Activated CD4-positive, alpha-beta memory T cell treated with anti-CD3 and anti-CD28 coated beads, Interleukin-2, amount 10 ng/mL, durations not matched to agents 7 days and 5 days (primary cell): ENCODE results near the gene VPS51. TPM values are rescaled to one million over a fixed set of nuclear protein-coding genes. Genes with fewer than 3 reads are reported as not detected.
"Not testable (repeated sequence)": the region's sequence is repeated elsewhere in the genome, so short reads cannot be mapped to it uniquely, and the experiment has no call there.

ENCODE experiments used
- CTCF ChIA-PET: fragments of 350-600 bp; sonication (Branson Sonifier 250); formaldehyde crosslinking; loops from one replicate; lab custom pipeline; 2021; ENCODE audit warnings: antibody characterized with exemption, inconsistent platforms; lab: Charles Lee
- POLR2A ChIA-PET: fragments of 350-600 bp; sonication (Branson Sonifier 250); formaldehyde crosslinking; loops from one replicate; lab custom pipeline; 2021; ENCODE audit warnings: antibody characterized with exemption; lab: Charles Lee
- DNase-seq: peaks from one replicate; pipeline ENCODE4 v3.0.0-alpha.2; 2020
- H3K27ac Mint-ChIP-seq: one replicate; pipeline ENCODE4 v1.8.0; 2021; ENCODE audit warnings: mild to moderate bottlenecking, mixed read lengths
- H3K27me3 Mint-ChIP-seq: one replicate; pipeline ENCODE4 v1.8.0; 2021; ENCODE audit warnings: mixed read lengths
- H3K36me3 Mint-ChIP-seq: one replicate; pipeline ENCODE4 v1.8.0; 2021; ENCODE audit warnings: low read depth, mixed read lengths
- H3K4me1 Mint-ChIP-seq: one replicate; pipeline ENCODE4 v1.8.0; 2021; ENCODE audit warnings: mixed read lengths
- H3K4me3 Mint-ChIP-seq: one replicate; pipeline ENCODE4 v1.8.0; 2021; ENCODE audit warnings: mild to moderate bottlenecking, mixed read lengths
- H3K9me3 Mint-ChIP-seq: one replicate; pipeline ENCODE4 v1.8.0; 2021; ENCODE audit warnings: mixed read lengths
- total RNA-seq, 2 experiments: library from RNA; stranded (reverse); gene quantifications; one replicate each; pipeline ENCODE4 v1.2.3, GENCODE V29; 2021

The VPS51 gene
- total RNA-seq, 2 experiments from 2014 or later = 117 to 123 TPM

GRCh38 chr11:65118097-65118837 lies 22.3 kb downstream of the VPS51 start:
- Mint-ChIP-seq H3K4me1 (peaks cover 71% of the 10 kb centered on the region), H3K27me3 (no peaks in the 10 kb centered on the region), H3K9me3 (no peaks in the 10 kb centered on the region), H3K4me3 (peak overlapping the region; percentile 90), H3K36me3 (peaks cover 56% of the 10 kb centered on the region), H3K27ac (peak overlapping the region; percentile 95)
- POLR2A ChIA-PET = interaction anchor here (0.8 to 4.7 kb wide), 20 partner anchors 8 to 454 kb away, joined by 3 to 49 read pairs (median 6); partner anchors contain the start of genes ARL2, CAPN1, CDCA5 and FAM89B
- CTCF ChIA-PET = interaction anchor here (0.7 to 3.3 kb wide), 7 partner anchors 16 to 381 kb away, joined by 3 to 17 read pairs (median 4); partner anchors contain the start of genes ARL2, MALAT1, SF1 and SNX15
- DNase-seq = no peak

GRCh38 chr11:65118891-65119669 lies 23.1 kb downstream of the VPS51 start:
- H3K9me3 Mint-ChIP-seq, H3K27me3 Mint-ChIP-seq, H3K4me3 Mint-ChIP-seq, DNase-seq: not testable (repeated sequence)
- POLR2A ChIA-PET = interaction anchor here (0.6 to 8.3 kb wide), 13 partner anchors 9 to 382 kb away, joined by 3 to 157 read pairs (median 10); partner anchors contain the start of genes ARL2, CAPN1, CDCA5 and POLA2
- Mint-ChIP-seq H3K36me3 (peaks cover 57% of the 10 kb centered on the region), H3K4me1 (peaks cover 69% of the 10 kb centered on the region), H3K27ac (peak overlapping the region; percentile 41)
- CTCF ChIA-PET = interaction anchor here (0.7 to 3.3 kb wide), 4 partner anchors 15 to 380 kb away, joined by 3 to 17 read pairs (median 7); partner anchors contain the start of genes ARL2, MALAT1 and SYVN1

GRCh38 chr11:65119670-65119995 lies 23.6 kb downstream of the VPS51 start:
- CTCF ChIA-PET = interaction anchor here (3.2 kb wide), 1 partner anchor 8 kb away, joined by 36 read pairs; the partner anchor contains the start of gene TM7SF2
- no peak for DNase-seq
- peak overlapping the region; percentile 27 for H3K4me3 Mint-ChIP-seq
- H3K4me1 Mint-ChIP-seq = peaks cover 73% of the 10 kb centered on the region
- H3K36me3 Mint-ChIP-seq = peaks cover 62% of the 10 kb centered on the region
- POLR2A ChIA-PET = interaction anchor here (0.6 to 8.3 kb wide), 8 partner anchors 9 to 341 kb away, joined by 3 to 157 read pairs (median 19); partner anchors contain the start of genes CAPN1, CDCA5, POLA2 and SF1
- no peaks in the 10 kb centered on the region for H3K27me3 Mint-ChIP-seq
- peak overlapping the region; percentile 98 for H3K27ac Mint-ChIP-seq
- no peaks in the 10 kb centered on the region for H3K9me3 Mint-ChIP-seq

GRCh38 chr11:65120831-65121230 lies 24.8 kb downstream of the VPS51 start:
- H3K27me3 Mint-ChIP-seq = no peaks in the 10 kb centered on the region
- no peak for DNase-seq
- peaks cover 68% of the 10 kb centered on the region for H3K36me3 Mint-ChIP-seq
- peak overlapping the region; percentile 100 for H3K4me3 Mint-ChIP-seq
- ChIA-PET CTCF (interaction anchor here (0.6 to 3.2 kb wide), 4 partner anchors 9 to 426 kb away, joined by 3 to 36 read pairs (median 12); partner anchors contain the start of genes ARL2 and TM7SF2), POLR2A (interaction anchor here (0.9 to 8.3 kb wide), 13 partner anchors 10 to 343 kb away, joined by 3 to 157 read pairs (median 11); partner anchors contain the start of genes ARL2, CAPN1, CDCA5 and POLA2)
- H3K9me3 Mint-ChIP-seq = no peaks in the 10 kb centered on the region
- peaks cover 69% of the 10 kb centered on the region for H3K4me1 Mint-ChIP-seq
- peak overlapping the region; percentile 98 for H3K27ac Mint-ChIP-seq

GRCh38 chr11:65121447-65121864 lies 25.4 kb downstream of the VPS51 start:
- peak; percentile 48 for DNase-seq
- POLR2A ChIA-PET = interaction anchor here (0.8 to 8.3 kb wide), 27 partner anchors 8 to 737 kb away, joined by 3 to 157 read pairs (median 4); partner anchors contain the start of genes ARL2, CAPN1, CDCA5 and DPF2
- peaks cover 63% of the 10 kb centered on the region for H3K4me1 Mint-ChIP-seq
- peaks cover 73% of the 10 kb centered on the region for H3K36me3 Mint-ChIP-seq
- H3K4me3 Mint-ChIP-seq = peak overlapping the region; percentile 100
- peak overlapping the region; percentile 98 for H3K27ac Mint-ChIP-seq
- no peaks in the 10 kb centered on the region for H3K27me3 Mint-ChIP-seq
- no peaks in the 10 kb centered on the region for H3K9me3 Mint-ChIP-seq
- CTCF ChIA-PET = interaction anchor here (0.9 to 3.2 kb wide), 12 partner anchors 10 to 433 kb away, joined by 3 to 36 read pairs (median 4); partner anchors contain the start of genes ARL2, CDC42EP2, CDCA5 and POLA2

- Mint-ChIP-seq H3K36me3 (peaks cover 75% of the 10 kb centered on the region), H3K27me3 (no peaks in the 10 kb centered on the region), H3K9me3 (no peaks in the 10 kb centered on the region), H3K27ac (peak within 1 kb of the TSS; percentile 98), H3K4me1 (peaks cover 59% of the 10 kb centered on the region), H3K4me3 (peak within 1 kb of the TSS; percentile 100)
- peak; percentile 99 for DNase-seq
- ChIA-PET POLR2A (interaction anchor here (0.8 to 8.3 kb wide), 28 partner anchors 8 to 737 kb away, joined by 3 to 157 read pairs (median 4); partner anchors contain the start of genes ARL2, CAPN1, CDCA5 and DPF2), CTCF (interaction anchor here (0.9 to 3.2 kb wide), 12 partner anchors 10 to 433 kb away, joined by 3 to 36 read pairs (median 4); partner anchors contain the start of genes ARL2, CDC42EP2, CDCA5 and POLA2)
Observed at GRCh38 chr11:65121865-65122696, 26.1 kb downstream of the VPS51 start, which contains the start of the genes FAU and MRPL49. FAU (minus strand) TSS chr11:65122134; CDS start chr11:65121813, 321 bp downstream. MRPL49 (plus strand) TSS chr11:65122321; CDS start chr11:65122347, 26 bp downstream.

GRCh38 chr11:65124480-65125196 lies 28.6 kb downstream of the VPS51 start:
- POLR2A ChIA-PET = interaction anchor here (8.3 kb wide), 1 partner anchor 9 kb away, joined by 157 read pairs; the partner anchor contains the start of gene SYVN1
- Mint-ChIP-seq H3K27ac (no peak overlapping the region), H3K36me3 (peaks cover 69% of the 10 kb centered on the region), H3K27me3 (no peaks in the 10 kb centered on the region), H3K4me3 (peak overlapping the region; percentile 38), H3K4me1 (peaks cover 43% of the 10 kb centered on the region), H3K9me3 (no peaks in the 10 kb centered on the region)
- DNase-seq = no peak
- CTCF ChIA-PET = interaction anchor here (1.0 to 1.5 kb wide), 2 partner anchors 10 to 12 kb away, joined by 3 to 7 read pairs; partner anchors contain the start of gene SYVN1

GRCh38 chr11:65125197-65126056 lies 29.4 kb downstream of the VPS51 start:
- POLR2A ChIA-PET = interaction anchor here (0.9 to 8.3 kb wide), 2 partner anchors 8 kb away, joined by 3 to 157 read pairs; partner anchors contain the start of genes SYVN1 and ZNHIT2
- Mint-ChIP-seq H3K4me3 (no peak overlapping the region), H3K27me3 (no peaks in the 10 kb centered on the region), H3K4me1 (peaks cover 37% of the 10 kb centered on the region), H3K27ac (no peak overlapping the region), H3K36me3 (peaks cover 68% of the 10 kb centered on the region), H3K9me3 (no peaks in the 10 kb centered on the region)
- no peak for DNase-seq
- CTCF ChIA-PET = interaction anchor here (1.0 to 1.5 kb wide), 2 partner anchors 9 to 13 kb away, joined by 3 to 7 read pairs; partner anchors contain the start of gene SYVN1

GRCh38 chr11:65126624-65127274 lies 30.7 kb downstream of the VPS51 start:
- no peaks in the 10 kb centered on the region for H3K27me3 Mint-ChIP-seq
- H3K36me3 Mint-ChIP-seq = peaks cover 64% of the 10 kb centered on the region
- no peaks in the 10 kb centered on the region for H3K9me3 Mint-ChIP-seq
- H3K27ac Mint-ChIP-seq = no peak overlapping the region
- H3K4me1 Mint-ChIP-seq = peaks cover 25% of the 10 kb centered on the region
- CTCF ChIA-PET = no interaction called here
- DNase-seq = no peak
- POLR2A ChIA-PET = interaction anchor here (0.9 to 8.3 kb wide), 2 partner anchors 7 to 9 kb away, joined by 3 to 157 read pairs; partner anchors contain the start of genes SYVN1 and ZNHIT2
- no peak overlapping the region for H3K4me3 Mint-ChIP-seq
